CD14-positive monocyte (primary cell): Measurements from ENCODE around the gene COL6A6. TPM values are rescaled to one million over a fixed set of nuclear protein-coding genes. Genes with fewer than 3 reads are reported as not detected.

Experiments used
- DNase-seq, 3 donors: peaks; one replicate each; pipeline ENCODE4 v3.0.0-alpha.2; 2011 to 2022
- H2AFZ ChIP-seq: 2 replicates; pipeline ENCODE4 v1.6.0; 2012; ENCODE audit warnings: mild to moderate bottlenecking, low read depth, low read length, inconsistent platforms; ENCODE audit not compliant: insufficient read depth, poor library complexity, severe bottlenecking
- H3K27ac ChIP-seq, 2 donors: 1 replicate in 1 of 2; 2 replicates in 1 of 2; pipeline ENCODE4 v1.5.1; 2012 to 2013; ENCODE audit warnings: low read length in 2 of 2, control low read depth in 1 of 2, inconsistent platforms in 1 of 2, low read depth in 1 of 2, mild to moderate bottlenecking in 1 of 2
- H3K27me3 ChIP-seq, 2 donors: one replicate each; pipeline versions ENCODE4 v1.6.0 to v1.6.1; 2011 to 2013; ENCODE audit warnings: low read length in 2 of 2; ENCODE audit not compliant: control insufficient read depth in 2 of 2, insufficient read depth in 2 of 2
- H3K36me3 ChIP-seq, 2 donors: replicated peaks in 1 of 2; 1 replicate in 1 of 2; 2 replicates in 1 of 2; pipeline versions ENCODE4 v1.5.1 to v1.6.1; 2012 to 2013; ENCODE audit warnings: low read length in 2 of 2, control low read depth in 1 of 2, inconsistent platforms in 1 of 2, mild to moderate bottlenecking in 1 of 2; ENCODE audit not compliant: insufficient read depth in 2 of 2, control insufficient read depth in 1 of 2
- H3K4me1 ChIP-seq, 2 donors: 1 replicate in 1 of 2; 2 replicates in 1 of 2; pipeline versions ENCODE4 v1.5.1 to v1.6.1; 2012 to 2013; ENCODE audit warnings: low read length in 2 of 2, control low read depth in 1 of 2, inconsistent platforms in 1 of 2, mild to moderate bottlenecking in 1 of 2, moderate library complexity in 1 of 2; ENCODE audit not compliant: insufficient read depth in 2 of 2, control insufficient read depth in 1 of 2
- H3K4me2 ChIP-seq: replicated peaks from 2 replicates; pipeline ENCODE3; 2012; ENCODE audit warnings: low read length, moderate library complexity, mild to moderate bottlenecking; ENCODE audit not compliant: poor library complexity, severe bottlenecking; ENCODE audit errors: extremely low read depth
- H3K4me3 ChIP-seq, 3 experiments: fragments of 200-600 bp in 1 of 3; sonication (generic) in 1 of 3; replicated peaks in 1 of 3; 1 replicate in 2 of 3; 2 replicates in 1 of 3; pipeline ENCODE4 v1.5.1; 2011 to 2013; ENCODE audit warnings: low read length in 3 of 3, mild to moderate bottlenecking in 3 of 3, control low read depth in 2 of 3, low read depth in 2 of 3, inconsistent platforms in 1 of 3, moderate library complexity in 1 of 3
- H3K79me2 ChIP-seq: 2 replicates; pipeline ENCODE4 v1.6.0; 2012; ENCODE audit warnings: mild to moderate bottlenecking, control low read depth, inconsistent platforms, low read length, moderate library complexity; ENCODE audit not compliant: insufficient read depth
- H3K9ac ChIP-seq: 2 replicates; pipeline ENCODE4 v1.6.0; 2017; ENCODE audit warnings: low read length, mild to moderate bottlenecking; ENCODE audit not compliant: insufficient read depth, poor library complexity, severe bottlenecking
- H3K9me3 ChIP-seq, 2 donors: replicated peaks in 1 of 2; 1 replicate in 1 of 2; 2 replicates in 1 of 2; pipeline versions ENCODE4 v1.5.1 to v1.6.1; 2012 to 2013; ENCODE audit warnings: low read length in 2 of 2, control low read depth in 1 of 2; ENCODE audit not compliant: control insufficient read depth in 1 of 2, insufficient read depth in 1 of 2
- H4K20me1 ChIP-seq: 2 replicates; pipeline ENCODE4 v1.6.0; 2012; ENCODE audit warnings: mild to moderate bottlenecking, low read length, control low read depth, moderate library complexity; ENCODE audit not compliant: insufficient read depth
- H3K27ac Mint-ChIP-seq, 7 donors: one replicate each; pipeline ENCODE4 v1.8.0; 2020; ENCODE audit warnings: mild to moderate bottlenecking in 7 of 7, mixed read lengths in 7 of 7, moderate library complexity in 6 of 7, inconsistent platforms in 2 of 7
- H3K27me3 Mint-ChIP-seq, 3 donors: one replicate each; pipeline ENCODE4 v1.8.0; 2021 to 2022; ENCODE audit warnings: low read depth in 3 of 3, mild to moderate bottlenecking in 3 of 3, mixed read lengths in 3 of 3, moderate library complexity in 3 of 3, inconsistent platforms in 1 of 3
- H3K36me3 Mint-ChIP-seq, 2 donors: one replicate each; pipeline ENCODE4 v1.8.0; 2020; ENCODE audit warnings: mixed read lengths in 2 of 2, inconsistent platforms in 1 of 2, mild to moderate bottlenecking in 1 of 2
- H3K4me1 Mint-ChIP-seq: one replicate; pipeline ENCODE4 v1.8.0; 2020; ENCODE audit warnings: mild to moderate bottlenecking, mixed read lengths
- H3K4me3 Mint-ChIP-seq, 2 donors: one replicate each; pipeline ENCODE4 v1.8.0; 2020; ENCODE audit warnings: mild to moderate bottlenecking in 2 of 2, mixed read lengths in 2 of 2, moderate library complexity in 1 of 2
- H3K9me3 Mint-ChIP-seq, 7 donors: one replicate each; pipeline ENCODE4 v1.8.0; 2020 to 2022; ENCODE audit warnings: mixed read lengths in 7 of 7, mild to moderate bottlenecking in 6 of 7, moderate library complexity in 6 of 7, inconsistent platforms in 2 of 7
- WGBS: methylation state at CpG from one replicate; pipeline ENCODE4 v1.1.5; 2013; ENCODE audit warnings: missing lambda C conversion rate; ENCODE audit not compliant: insufficient coverage; 5-methylcytosine and 5-hydroxymethylcytosine counted together
- intact Hi-C, 2 donors: fragments of 100-400 bp; cut with micrococcal nuclease; formaldehyde crosslinking; loops; one replicate each; pipeline versions ENCODE4 v1.15.0 to v1.15.1; 2023
- polyA plus RNA-seq, 3 donors: library from polyadenylated mRNA; depleted of rRNA in 1 of 3; unstranded in 2 of 3; stranded (reverse) in 1 of 3; fragments of 300-500 nt in 2 of 3; fragments of >200 nt in 1 of 3; fragmentation: Illumina TruSeq in 2 of 3; gene quantifications; 1 replicate in 2 of 3; 2 replicates in 1 of 3; pipeline ENCODE4 v1.2.3, GENCODE V29; 2012 to 2021
- TF ChIP-seq, protein P1 (sequence below): fragments of 200-600 bp; IDR thresholded peaks from one replicate; pipeline ENCODE4 v1.8.0; 2022; ENCODE audit warnings: antibody characterized with exemption, mild to moderate bottlenecking

The COL6A6 gene
- polyA plus RNA-seq, 3 donors: not detected

DNA sequence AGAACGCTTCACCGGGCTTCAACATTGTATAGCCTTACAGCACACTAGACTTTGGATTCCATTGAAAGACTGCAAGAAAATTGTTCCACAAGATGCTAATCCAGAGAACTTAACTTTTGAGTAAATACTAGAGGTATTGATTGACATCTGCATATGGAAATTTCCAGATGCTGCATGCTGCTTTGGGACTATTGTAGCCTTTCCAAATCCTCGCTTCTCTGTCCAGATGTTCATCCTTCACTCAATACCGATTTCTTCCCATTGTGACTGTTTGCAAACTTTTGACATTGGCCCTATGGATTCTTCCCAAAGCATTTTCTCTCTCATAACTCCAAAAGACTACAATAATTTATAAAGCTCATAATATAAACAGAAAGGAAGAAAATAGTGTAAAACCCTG, 41.4 kb downstream of the COL6A6 start:
- DNase-seq: no peak
- Histone ChIP-seq H3K9me3 (peaks cover 0 to 14% of the 10 kb centered on the region in 2 donors), H3K79me2 (no peaks in the 10 kb centered on the region), H4K20me1 (no peaks in the 10 kb centered on the region), H3K27ac (no peak overlapping the region), H3K4me3 (no peak overlapping the region), H2AFZ (no peak overlapping the region), H3K36me3 (no peaks in the 10 kb centered on the region), H3K27me3 (no peaks in the 10 kb centered on the region), H3K4me1 (no peaks in the 10 kb centered on the region), H3K9ac (no peak overlapping the region), H3K4me2 (no peak overlapping the region)
- no peaks in the 10 kb centered on the region for H3K36me3 Mint-ChIP-seq
- 100% methylated on average over 4 of the region's 4 CpGs for WGBS
- no peak overlapping the region for H3K4me3 Mint-ChIP-seq
- no peaks in the 10 kb centered on the region for H3K4me1 Mint-ChIP-seq
- H3K27me3 Mint-ChIP-seq: peaks cover 0 to 5% (median 1%) of the 10 kb centered on the region in 3 donors
- TF ChIP-seq, protein P1, sequence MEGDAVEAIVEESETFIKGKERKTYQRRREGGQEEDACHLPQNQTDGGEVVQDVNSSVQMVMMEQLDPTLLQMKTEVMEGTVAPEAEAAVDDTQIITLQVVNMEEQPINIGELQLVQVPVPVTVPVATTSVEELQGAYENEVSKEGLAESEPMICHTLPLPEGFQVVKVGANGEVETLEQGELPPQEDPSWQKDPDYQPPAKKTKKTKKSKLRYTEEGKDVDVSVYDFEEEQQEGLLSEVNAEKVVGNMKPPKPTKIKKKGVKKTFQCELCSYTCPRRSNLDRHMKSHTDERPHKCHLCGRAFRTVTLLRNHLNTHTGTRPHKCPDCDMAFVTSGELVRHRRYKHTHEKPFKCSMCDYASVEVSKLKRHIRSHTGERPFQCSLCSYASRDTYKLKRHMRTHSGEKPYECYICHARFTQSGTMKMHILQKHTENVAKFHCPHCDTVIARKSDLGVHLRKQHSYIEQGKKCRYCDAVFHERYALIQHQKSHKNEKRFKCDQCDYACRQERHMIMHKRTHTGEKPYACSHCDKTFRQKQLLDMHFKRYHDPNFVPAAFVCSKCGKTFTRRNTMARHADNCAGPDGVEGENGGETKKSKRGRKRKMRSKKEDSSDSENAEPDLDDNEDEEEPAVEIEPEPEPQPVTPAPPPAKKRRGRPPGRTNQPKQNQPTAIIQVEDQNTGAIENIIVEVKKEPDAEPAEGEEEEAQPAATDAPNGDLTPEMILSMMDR: no peak
- peaks cover 0 to 10% (median 7%) of the 10 kb centered on the region in 7 donors for H3K9me3 Mint-ChIP-seq
- H3K27ac Mint-ChIP-seq: no peak overlapping the region
- intact Hi-C loops: no loop called here

DNA sequence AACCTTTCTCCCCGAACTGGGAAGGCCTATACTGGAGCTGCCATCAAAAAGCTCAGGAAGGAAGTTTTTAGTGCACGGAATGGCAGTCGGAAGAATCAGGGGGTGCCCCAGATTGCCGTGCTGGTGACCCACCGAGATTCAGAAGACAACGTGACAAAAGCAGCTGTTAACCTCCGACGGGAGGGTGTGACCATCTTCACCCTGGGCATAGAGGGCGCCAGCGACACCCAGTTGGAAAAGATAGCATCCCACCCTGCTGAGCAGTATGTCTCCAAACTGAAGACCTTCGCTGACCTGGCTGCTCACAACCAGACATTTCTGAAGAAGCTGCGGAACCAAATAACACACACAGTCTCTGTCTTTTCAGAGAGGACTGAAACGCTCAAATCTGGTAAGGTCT, 48.2 kb downstream of the COL6A6 start:
- 78% methylated on average over 8 of the region's 13 CpGs for WGBS

More for the DNA sequence above, 48.2 kb downstream of the COL6A6 start:
- no peaks in the 10 kb centered on the region for H4K20me1 ChIP-seq
- H3K9me3 ChIP-seq: no peaks in the 10 kb centered on the region
- H3K4me1 ChIP-seq: no peaks in the 10 kb centered on the region
- Mint-ChIP-seq H3K27ac (no peak overlapping the region), H3K9me3 (peaks cover 0 to 7% (median 0%) of the 10 kb centered on the region in 7 donors), H3K4me1 (no peaks in the 10 kb centered on the region), H3K27me3 (peaks cover 0 to 9% (median 2%) of the 10 kb centered on the region in 3 donors), H3K36me3 (no peaks in the 10 kb centered on the region), H3K4me3 (no peak overlapping the region)
- no peak for DNase-seq
- intact Hi-C loops: no loop called here
- no peak overlapping the region for H2AFZ ChIP-seq
- no peak overlapping the region for H3K4me2 ChIP-seq
- no peak overlapping the region for H3K4me3 ChIP-seq
- TF ChIP-seq, protein P1: no peak
- H3K27ac ChIP-seq: no peak overlapping the region
- H3K79me2 ChIP-seq: no peaks in the 10 kb centered on the region
- no peaks in the 10 kb centered on the region for H3K36me3 ChIP-seq
- no peaks in the 10 kb centered on the region for H3K27me3 ChIP-seq
- H3K9ac ChIP-seq: no peak overlapping the region

Other genes with a start within 250 kb of the COL6A6 start
- gene COL6A5, start 171.5 kb upstream of the COL6A6 start, polyA plus RNA-seq: not detected
- gene PIK3R4, start 229.7 kb downstream of the COL6A6 start, polyA plus RNA-seq: 10 to 100 TPM in 2 of 3 donors, 1 to 10 TPM in 1; 6.5 to 18.7 (median 10.1) TPM